AG08395 (cell line): Measurements from ENCODE around the gene LIN9.
A peak's percentile ranks its signal among the peaks of the same experiment; 100 is the strongest.
"Not testable (repeated sequence)": the region's sequence is repeated elsewhere in the genome, so short reads cannot be mapped to it uniquely, and the experiment has no call there.

Source experiments
- DNase-seq: peaks from one replicate; pipeline ENCODE4 v3.0.0; 2012; ENCODE audit warnings: mixed read lengths, low spot score

LIN9 gene

GRCh38 chr1:226272233-226272902 lies 36.6 kb downstream of the LIN9 start:
- not testable (repeated sequence) for DNase-seq

- peak; percentile 71 for DNase-seq
Measured at GRCh38 chr1:226268421-226269124, 40.4 kb downstream of the LIN9 start.

- DNase-seq: no peak
Measured at GRCh38 chr1:226261818-226262217, 47.1 kb downstream of the LIN9 start.

GRCh38 chr1:226255380-226255779 lies 53.6 kb downstream of the LIN9 start:
- DNase-seq: no peak

- no peak for DNase-seq
Measured at GRCh38 chr1:226253933-226254332, 55.0 kb downstream of the LIN9 start.

- not testable (repeated sequence) for DNase-seq
Measured at GRCh38 chr1:226252841-226253240, 56.1 kb downstream of the LIN9 start.

GRCh38 chr1:226250511-226250910 lies 58.5 kb downstream of the LIN9 start:
- no peak for DNase-seq

GRCh38 chr1:226248796-226249195 lies 60.2 kb downstream of the LIN9 start:
- no peak for DNase-seq

GRCh38 chr1:226248091-226248490 lies 60.9 kb downstream of the LIN9 start:
- DNase-seq: peak; percentile 8

- no peak for DNase-seq
Measured at GRCh38 chr1:226239421-226239820, 69.5 kb downstream of the LIN9 start.

GRCh38 chr1:226236826-226237225 lies 72.1 kb downstream of the LIN9 start:
- DNase-seq: no peak

- DNase-seq: no peak
Measured at GRCh38 chr1:226233806-226234205, 75.2 kb downstream of the LIN9 start.

- DNase-seq: no peak
Measured at GRCh38 chr1:226233293-226233692, 75.7 kb downstream of the LIN9 start.

GRCh38 chr1:226226601-226227000 lies 82.4 kb downstream of the LIN9 start:
- no peak for DNase-seq

- no peak for DNase-seq
Measured at GRCh38 chr1:226223786-226224244, 85.1 kb downstream of the LIN9 start.

GRCh38 chr1:226223157-226223785 lies 85.7 kb downstream of the LIN9 start, which contains the start of gene MIXL1:
MIXL1 (plus strand) TSS chr1:226223664; CDS start chr1:226223682, 18 bp downstream.
- DNase-seq: no peak

GRCh38 chr1:226222686-226223085 lies 86.3 kb downstream of the LIN9 start:
- no peak for DNase-seq

GRCh38 chr1:226220473-226221189 lies 88.3 kb downstream of the LIN9 start:
- no peak for DNase-seq

GRCh38 chr1:226217273-226217672 lies 91.7 kb downstream of the LIN9 start:
- DNase-seq: no peak

GRCh38 chr1:226216056-226216455 lies 92.9 kb downstream of the LIN9 start:
- DNase-seq: no peak

GRCh38 chr1:226215239-226215638 lies 93.7 kb downstream of the LIN9 start:
- no peak for DNase-seq

GRCh38 chr1:226212545-226212944 lies 96.4 kb downstream of the LIN9 start:
- no peak for DNase-seq
